HG02973 (cell line): ENCODE results near the gene AURKAIP1.

Experiments
- ATAC-seq: cut with Tn5 transposase; IDR thresholded peaks from one replicate; pipeline ENCODE4 v1.9.1; 2021; ENCODE audit warnings: moderate library complexity; ENCODE audit not compliant: unreplicated experiment

AURKAIP1 gene

GRCh38 chr1:1361982-1362423 lies 13.0 kb downstream of the AURKAIP1 start:
- no peak for ATAC-seq

- ATAC-seq: no peak
Observed at GRCh38 chr1:1361233-1361981, 13.6 kb downstream of the AURKAIP1 start.

GRCh38 chr1:1360506-1361169 lies 14.4 kb downstream of the AURKAIP1 start:
- no peak for ATAC-seq

GRCh38 chr1:1359664-1360468 lies 15.1 kb downstream of the AURKAIP1 start:
- no peak for ATAC-seq

DNA sequence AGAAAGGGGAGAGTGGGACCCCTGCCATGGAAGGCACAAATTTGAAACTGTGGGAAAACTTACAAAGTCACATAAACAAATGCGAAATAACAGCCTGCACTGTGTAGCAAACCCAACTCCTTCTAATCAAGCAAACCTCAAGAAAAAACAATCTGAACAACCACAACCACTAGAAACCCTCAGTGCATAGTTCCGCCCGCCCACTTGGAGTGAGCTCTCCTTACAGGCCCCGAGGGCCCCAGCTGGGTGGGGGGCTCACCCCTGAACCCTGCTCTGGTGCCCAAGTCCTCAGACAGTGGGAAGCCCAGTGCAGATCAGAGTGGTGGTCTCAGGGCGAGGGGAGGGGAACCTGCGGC lies 15.7 kb downstream of the AURKAIP1 start:
- no peak for ATAC-seq

GRCh38 chr1:1358433-1359271 lies 16.4 kb downstream of the AURKAIP1 start, which contains the start of gene MXRA8:
MXRA8 (minus strand) TSS chr1:1358555; CDS start chr1:1358504, 51 bp downstream.
- no peak for ATAC-seq

- no peak for ATAC-seq
Observed at GRCh38 chr1:1357871-1358432, 17.1 kb downstream of the AURKAIP1 start.

DNA sequence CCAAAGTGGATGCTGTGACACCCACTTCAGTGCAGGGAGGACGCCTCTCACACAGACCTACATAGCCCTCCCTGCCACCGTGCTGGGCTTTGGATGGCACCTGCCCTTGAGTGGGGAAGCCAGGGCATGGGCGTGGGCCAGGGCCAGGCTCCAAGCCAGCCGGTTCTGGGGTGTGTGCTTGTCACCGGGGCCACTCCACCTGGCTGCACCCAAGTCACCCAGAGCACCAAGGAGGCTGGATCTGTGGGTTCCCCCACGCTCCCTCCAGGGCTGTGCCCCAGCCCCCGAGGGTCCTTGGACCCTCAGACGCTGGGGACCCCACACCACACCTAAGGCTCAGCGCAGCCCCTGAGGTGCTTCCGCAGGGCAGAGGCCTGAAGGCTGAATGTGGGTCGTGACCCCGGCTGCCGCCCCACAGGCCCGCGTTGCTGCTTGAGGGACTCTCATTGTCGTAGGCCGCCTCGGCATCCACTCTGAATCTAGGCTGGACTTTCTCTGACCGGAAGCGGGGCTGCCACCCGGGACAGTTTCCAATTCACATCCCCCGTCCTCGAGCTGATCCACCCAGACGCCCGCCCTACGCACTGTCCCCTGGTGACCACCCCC lies 18.1 kb downstream of the AURKAIP1 start:
- no peak for ATAC-seq

GRCh38 chr1:1356166-1356795 lies 18.7 kb downstream of the AURKAIP1 start:
- ATAC-seq: no peak

DNA sequence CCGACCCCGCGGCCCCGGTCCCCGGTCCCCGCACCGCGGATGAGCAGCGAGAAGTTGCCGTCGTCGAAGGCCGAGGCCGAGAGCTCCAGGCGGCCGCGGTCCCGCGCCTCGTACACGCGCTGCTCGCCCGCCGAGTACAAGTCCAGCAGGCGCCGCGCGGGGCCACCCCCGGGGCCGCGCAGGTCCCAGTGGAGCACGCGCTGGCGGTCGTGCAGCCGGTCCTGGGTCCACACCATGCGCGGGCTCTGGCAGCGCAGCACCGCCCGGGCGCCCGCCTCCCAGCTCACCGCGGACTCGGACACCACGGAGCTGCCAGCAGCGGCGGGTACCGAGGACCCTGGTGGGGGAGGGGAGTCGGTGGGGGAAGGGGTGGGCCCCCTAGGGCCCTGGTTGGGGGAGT lies 19.6 kb downstream of the AURKAIP1 start:
- no peak for ATAC-seq

GRCh38 chr1:1354271-1355247 lies 20.4 kb downstream of the AURKAIP1 start:
- ATAC-seq: no peak

- no peak for ATAC-seq
Observed at GRCh38 chr1:1353389-1354151, 21.4 kb downstream of the AURKAIP1 start.

DNA sequence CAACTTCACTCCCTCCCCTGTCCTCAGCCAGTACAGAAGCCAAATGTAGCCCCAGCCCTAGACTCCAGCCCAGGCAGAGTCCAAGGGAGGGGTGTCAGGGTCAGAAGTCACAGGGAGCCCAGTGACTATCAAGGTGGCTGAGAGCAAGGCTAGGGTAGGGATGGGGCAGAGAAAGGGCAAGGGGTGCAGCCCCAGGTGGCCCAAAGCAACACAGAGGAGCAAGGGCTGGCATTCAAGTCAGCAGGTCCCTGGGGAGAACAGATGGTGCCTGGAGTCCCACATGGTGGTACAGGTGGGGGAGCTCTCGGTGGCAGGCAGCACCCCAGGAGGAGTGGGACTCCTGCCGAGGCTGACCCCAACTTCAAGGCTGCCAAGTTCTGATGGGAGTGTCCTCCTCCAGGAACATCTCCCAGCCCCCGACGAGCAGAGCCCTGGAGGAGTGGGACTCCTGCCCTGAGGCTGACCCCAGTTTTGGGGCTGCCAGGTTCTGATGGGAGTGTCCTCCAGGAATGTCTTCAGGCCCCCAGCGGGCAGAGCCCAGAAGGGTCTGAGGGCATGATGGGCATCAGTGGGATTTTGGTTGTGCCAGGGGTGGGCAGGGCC lies 22.1 kb downstream of the AURKAIP1 start:
- no peak for ATAC-seq

DNA sequence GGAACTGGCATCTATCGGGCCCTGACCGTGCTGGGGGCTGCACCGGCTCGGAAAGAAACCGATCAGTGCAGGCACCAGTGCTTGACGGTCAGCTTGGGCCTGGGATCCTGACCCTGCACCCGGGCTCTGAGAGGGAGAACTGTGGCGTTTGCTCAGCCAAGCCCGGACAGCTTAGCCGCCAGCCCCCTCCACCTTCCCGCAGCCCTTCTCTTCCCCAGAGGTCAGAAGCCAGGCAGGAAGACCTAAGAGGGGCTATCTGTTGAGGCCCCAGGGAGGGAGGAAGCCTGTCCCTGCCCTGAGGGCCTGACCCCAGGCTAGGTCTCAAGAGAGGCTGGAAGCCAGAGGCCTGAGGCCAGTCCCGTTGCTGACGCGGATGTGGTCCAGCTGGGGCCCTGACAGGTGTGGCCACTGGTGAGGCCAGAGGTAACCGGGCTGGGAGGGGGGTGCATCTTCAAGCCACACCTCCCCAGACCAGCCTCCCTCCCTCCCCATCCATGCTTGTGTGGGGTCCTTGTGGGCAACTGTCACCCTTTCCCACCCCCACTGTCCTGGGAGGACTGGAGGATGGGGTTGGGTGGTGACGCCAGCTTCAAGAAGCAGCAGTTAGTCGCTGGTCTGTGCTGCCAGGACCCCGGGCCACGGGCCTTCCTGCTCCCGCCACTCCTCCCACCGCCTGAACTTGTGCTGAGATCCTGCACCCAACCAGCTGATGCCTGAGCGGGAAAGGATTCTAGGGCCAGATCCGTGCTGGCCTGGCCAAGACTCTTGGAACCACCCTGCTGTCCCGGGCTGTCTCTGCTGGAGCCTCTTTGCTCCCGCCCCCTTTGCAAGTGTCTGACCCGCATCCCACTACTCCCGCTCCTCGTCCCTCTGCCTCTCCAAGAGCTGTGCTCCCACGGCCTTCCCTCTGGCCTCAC lies 23.2 kb downstream of the AURKAIP1 start:
- no peak for ATAC-seq

DNA sequence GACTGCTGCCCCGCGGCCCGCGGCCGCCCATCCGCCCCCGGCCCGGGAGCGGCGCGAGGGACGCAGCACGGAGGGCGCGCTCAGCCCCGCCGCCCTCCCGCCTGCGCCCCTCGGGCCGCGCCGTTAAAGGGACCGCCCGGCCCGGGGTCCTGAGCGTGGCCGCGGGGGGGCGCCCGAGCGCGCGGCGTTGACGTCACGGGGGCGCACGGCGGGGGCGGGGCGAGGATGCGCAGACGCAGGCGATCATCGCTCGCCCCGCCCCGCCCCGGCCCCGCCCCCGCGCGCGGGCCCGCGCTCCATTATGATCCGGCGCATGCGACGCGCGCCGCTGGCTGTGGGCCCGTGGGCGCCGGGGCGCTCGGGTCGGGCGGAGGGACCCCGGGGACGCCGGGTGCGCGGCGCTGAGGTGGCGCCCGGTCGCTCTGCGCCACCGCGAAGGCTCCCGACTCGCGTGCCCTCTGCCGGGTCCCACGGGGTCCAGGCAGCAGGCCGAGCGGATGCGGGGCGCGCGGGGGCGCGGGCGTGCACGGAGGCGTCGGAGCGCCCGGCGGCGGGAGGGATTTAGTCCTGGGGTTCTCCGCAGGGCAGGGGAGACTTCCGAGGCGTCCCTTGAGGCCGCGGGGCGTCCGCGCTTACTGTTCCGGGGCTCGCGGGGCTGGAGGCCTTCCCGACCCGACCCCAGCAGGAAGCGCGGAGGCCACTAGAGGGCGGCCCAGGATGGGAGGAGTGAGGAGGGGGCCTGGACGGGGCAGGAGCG lies 25.6 kb downstream of the AURKAIP1 start, which contains the start of gene DVL1:
TSS of gene DVL1 (minus strand) at position 163 of the 757 bp plus-strand sequence. CDS start 353 bp downstream, outside the sequence.
- peak; percentile 49 for ATAC-seq
